IPS-15b (cell line): ENCODE data around the gene CTBP2.

Source experiments
- H3K27me3 ChIP-seq: one replicate; pipeline ENCODE4 v1.6.1; 2013; ENCODE audit warnings: low read length; ENCODE audit not compliant: control insufficient read depth, insufficient read depth
- H3K36me3 ChIP-seq: one replicate; pipeline ENCODE4 v1.6.1; 2013; ENCODE audit warnings: low read length; ENCODE audit not compliant: control insufficient read depth, insufficient read depth
- H3K4me1 ChIP-seq: one replicate; pipeline ENCODE4 v1.6.1; 2013; ENCODE audit warnings: mild to moderate bottlenecking, low read length; ENCODE audit not compliant: control insufficient read depth, insufficient read depth
- H3K4me3 ChIP-seq: one replicate; pipeline ENCODE4 v1.5.1; 2013; ENCODE audit warnings: low read depth, low read length
- H3K9ac ChIP-seq: one replicate; pipeline ENCODE4 v1.6.1; 2013; ENCODE audit warnings: low read depth, mild to moderate bottlenecking, low read length
- H3K9me3 ChIP-seq: one replicate; pipeline ENCODE4 v1.6.1; 2013; ENCODE audit warnings: mild to moderate bottlenecking, low read length; ENCODE audit not compliant: control insufficient read depth, insufficient read depth

Gene CTBP2

GRCh38 chr10:125177641-125178640 is 17.6 kb upstream of the CTBP2 start:
- no peak overlapping the region for H3K4me3 ChIP-seq
- no peaks in the 10 kb centered on the region for H3K9me3 ChIP-seq
- no peak overlapping the region for H3K9ac ChIP-seq
- no peaks in the 10 kb centered on the region for H3K27me3 ChIP-seq
- H3K4me1 ChIP-seq, result peaks cover 8% of the 10 kb centered on the region
- no peaks in the 10 kb centered on the region for H3K36me3 ChIP-seq

DNA sequence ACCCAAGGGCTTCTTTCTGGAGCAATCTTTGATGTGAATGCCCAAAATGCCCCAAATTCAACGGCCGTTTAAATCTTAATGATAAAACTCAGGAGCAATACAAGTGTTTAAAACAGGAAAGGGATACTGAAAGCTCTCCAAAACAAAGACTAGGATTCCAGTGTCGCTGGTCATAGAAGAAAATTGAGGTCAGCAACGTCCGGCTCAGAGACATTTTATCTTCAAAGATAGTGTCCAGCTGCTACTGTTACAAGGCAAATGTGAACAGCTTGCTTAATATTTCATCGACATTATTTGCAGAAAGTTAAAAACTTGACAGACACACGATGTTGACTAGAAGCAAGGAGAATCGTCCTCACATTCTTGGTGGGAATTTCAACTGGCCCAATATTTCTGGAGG is 15.4 kb upstream of the CTBP2 start:
- no peak overlapping the region for H3K9ac ChIP-seq
- H3K4me1 ChIP-seq, result peaks cover 8% of the 10 kb centered on the region
- H3K9me3 ChIP-seq, result no peaks in the 10 kb centered on the region
- no peaks in the 10 kb centered on the region for H3K36me3 ChIP-seq
- H3K27me3 ChIP-seq, result no peaks in the 10 kb centered on the region
- H3K4me3 ChIP-seq, result no peak overlapping the region

DNA sequence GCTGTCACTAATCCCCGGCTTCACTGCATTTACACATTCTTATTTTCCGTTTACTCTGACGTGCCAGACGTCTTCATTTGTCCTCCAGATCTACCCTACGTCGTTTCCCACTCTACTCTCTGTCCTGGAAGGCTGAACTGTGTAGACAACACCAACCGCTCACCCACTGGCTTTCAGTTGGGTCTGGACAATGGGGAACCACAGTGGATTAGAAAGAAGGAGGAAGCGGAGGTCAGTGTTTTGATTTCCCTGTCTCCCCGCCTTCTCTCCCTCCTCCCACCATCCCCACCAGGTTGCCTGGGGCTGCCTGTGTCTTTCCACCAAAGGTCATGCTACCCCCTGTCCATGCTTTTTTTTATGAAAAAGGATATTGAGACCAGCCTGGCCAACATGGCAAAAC is 14.0 kb upstream of the CTBP2 start:
- Histone ChIP-seq H3K4me3 (no peak overlapping the region), H3K4me1 (peaks cover 8% of the 10 kb centered on the region), H3K27me3 (no peaks in the 10 kb centered on the region), H3K36me3 (no peaks in the 10 kb centered on the region), H3K9ac (no peak overlapping the region), H3K9me3 (no peaks in the 10 kb centered on the region)

GRCh38 chr10:125172694-125173093 is 12.3 kb upstream of the CTBP2 start:
- no peak overlapping the region for H3K9ac ChIP-seq
- H3K9me3 ChIP-seq, result no peaks in the 10 kb centered on the region
- H3K36me3 ChIP-seq, result no peaks in the 10 kb centered on the region
- no peaks in the 10 kb centered on the region for H3K27me3 ChIP-seq
- H3K4me3 ChIP-seq, result no peak overlapping the region
- H3K4me1 ChIP-seq, result peaks cover 8% of the 10 kb centered on the region

- no peak overlapping the region for H3K9ac ChIP-seq
- H3K9me3 ChIP-seq, result no peaks in the 10 kb centered on the region
- no peaks in the 10 kb centered on the region for H3K27me3 ChIP-seq
- no peaks in the 10 kb centered on the region for H3K36me3 ChIP-seq
- H3K4me3 ChIP-seq, result no peak overlapping the region
- peaks cover 8% of the 10 kb centered on the region for H3K4me1 ChIP-seq
These were observed 11.3 kb upstream of the CTBP2 start for GRCh38 chr10:125171402-125172306.

GRCh38 chr10:125169915-125170314 is 9.6 kb upstream of the CTBP2 start:
- Histone ChIP-seq H3K9ac (no peak overlapping the region), H3K27me3 (no peaks in the 10 kb centered on the region), H3K4me3 (no peak overlapping the region), H3K4me1 (peaks cover 4% of the 10 kb centered on the region), H3K9me3 (no peaks in the 10 kb centered on the region), H3K36me3 (no peaks in the 10 kb centered on the region)

DNA sequence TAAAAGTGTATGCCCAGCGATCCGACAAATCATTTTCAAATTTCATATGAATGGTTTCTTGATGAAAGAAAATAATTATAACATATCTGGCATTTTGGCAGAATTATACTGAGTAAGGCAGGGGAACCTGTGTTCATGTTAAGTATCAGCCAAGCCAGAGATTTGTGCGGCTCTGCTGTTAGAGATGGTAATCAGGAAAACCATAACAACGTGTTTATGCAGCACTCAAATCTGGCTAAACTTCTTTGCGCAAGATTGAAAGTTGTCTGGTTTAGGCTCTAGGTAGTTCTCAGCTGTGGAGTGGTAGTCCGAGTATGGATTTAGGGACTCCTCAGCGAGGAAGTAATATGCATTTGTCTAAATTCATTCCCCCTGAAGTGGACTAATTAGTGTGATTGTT is 8.9 kb upstream of the CTBP2 start:
- H3K27me3 ChIP-seq, result no peaks in the 10 kb centered on the region
- no peaks in the 10 kb centered on the region for H3K9me3 ChIP-seq
- no peak overlapping the region for H3K4me3 ChIP-seq
- peaks cover 3% of the 10 kb centered on the region for H3K4me1 ChIP-seq
- no peaks in the 10 kb centered on the region for H3K36me3 ChIP-seq
- H3K9ac ChIP-seq, result no peak overlapping the region

- no peaks in the 10 kb centered on the region for H3K9me3 ChIP-seq
- H3K9ac ChIP-seq, result no peak overlapping the region
- H3K4me1 ChIP-seq, result peaks cover 4% of the 10 kb centered on the region
- H3K4me3 ChIP-seq, result no peak overlapping the region
- no peaks in the 10 kb centered on the region for H3K27me3 ChIP-seq
- H3K36me3 ChIP-seq, result no peaks in the 10 kb centered on the region
These were observed 6.3 kb upstream of the CTBP2 start for GRCh38 chr10:125166658-125167057.

DNA sequence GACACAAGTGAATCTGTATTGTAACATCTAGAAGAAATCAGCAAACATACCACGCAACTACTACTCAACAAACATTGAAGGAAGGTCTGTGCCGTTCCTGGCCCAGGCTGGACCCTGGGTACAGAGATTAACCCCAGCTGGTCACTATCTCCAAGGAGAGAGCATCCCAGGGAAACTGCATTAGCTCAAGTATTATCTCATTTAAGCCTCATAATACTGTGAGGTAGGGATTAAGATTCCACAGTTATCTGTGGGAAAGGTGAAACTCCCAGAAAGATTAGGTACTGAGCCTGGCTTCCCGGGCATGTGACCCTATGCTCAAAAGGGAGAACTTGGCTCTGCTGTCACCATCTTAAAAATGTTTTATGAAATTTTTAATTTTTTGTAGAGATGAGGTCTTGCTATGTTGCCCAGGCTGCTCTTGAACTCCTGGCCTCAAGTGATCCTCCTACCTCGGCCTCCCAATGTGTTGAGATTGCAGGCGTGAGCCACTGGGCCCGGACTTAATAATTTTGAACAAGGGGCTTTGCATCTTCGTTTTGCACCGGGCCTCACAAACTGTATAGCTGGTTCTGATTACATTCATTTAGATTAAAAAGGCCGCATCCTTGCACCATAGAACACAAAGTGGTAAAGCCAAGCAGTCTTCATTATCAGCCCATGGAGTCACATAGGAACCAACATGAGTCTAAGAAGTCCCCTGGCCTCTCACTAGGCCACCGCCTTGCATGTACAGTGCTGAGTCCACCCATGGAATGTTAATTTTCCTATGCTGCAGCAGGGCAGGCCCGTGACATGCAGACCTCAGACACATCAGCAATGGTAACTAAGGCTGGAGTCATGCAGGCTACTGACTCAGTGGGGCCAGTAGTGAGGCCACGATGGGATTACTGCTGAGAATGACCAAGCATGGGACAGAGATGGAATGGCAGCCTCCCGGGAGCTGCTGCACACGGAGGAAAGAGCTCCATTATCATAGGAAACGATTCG is 5.5 kb upstream of the CTBP2 start:
- Histone ChIP-seq H3K27me3 (no peaks in the 10 kb centered on the region), H3K4me3 (no peak overlapping the region), H3K36me3 (no peaks in the 10 kb centered on the region), H3K4me1 (peaks cover 4% of the 10 kb centered on the region), H3K9me3 (no peaks in the 10 kb centered on the region), H3K9ac (no peak overlapping the region)

DNA sequence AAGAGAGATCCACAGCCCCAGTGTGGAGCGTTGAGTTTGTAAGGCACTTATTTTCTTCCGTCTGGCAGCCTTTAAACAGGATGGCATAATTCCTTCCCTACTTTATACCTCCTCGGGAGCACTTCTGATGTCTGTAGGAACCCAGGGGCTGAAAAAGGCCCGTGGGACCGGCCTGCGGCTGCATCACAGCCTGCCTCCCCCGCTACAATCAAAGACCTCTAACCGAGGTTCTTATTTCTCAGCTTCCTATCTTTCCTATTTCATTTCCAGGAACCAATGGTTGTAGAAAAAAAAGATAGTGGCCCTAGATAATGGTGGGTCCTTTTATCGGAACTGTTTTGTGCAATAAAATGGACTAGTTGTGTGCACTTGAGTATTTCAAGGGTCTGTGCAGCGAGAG is 4.1 kb upstream of the CTBP2 start:
- Histone ChIP-seq H3K27me3 (no peaks in the 10 kb centered on the region), H3K9me3 (no peaks in the 10 kb centered on the region), H3K4me1 (peaks cover 4% of the 10 kb centered on the region), H3K36me3 (no peaks in the 10 kb centered on the region), H3K9ac (no peak overlapping the region), H3K4me3 (no peak overlapping the region)

DNA sequence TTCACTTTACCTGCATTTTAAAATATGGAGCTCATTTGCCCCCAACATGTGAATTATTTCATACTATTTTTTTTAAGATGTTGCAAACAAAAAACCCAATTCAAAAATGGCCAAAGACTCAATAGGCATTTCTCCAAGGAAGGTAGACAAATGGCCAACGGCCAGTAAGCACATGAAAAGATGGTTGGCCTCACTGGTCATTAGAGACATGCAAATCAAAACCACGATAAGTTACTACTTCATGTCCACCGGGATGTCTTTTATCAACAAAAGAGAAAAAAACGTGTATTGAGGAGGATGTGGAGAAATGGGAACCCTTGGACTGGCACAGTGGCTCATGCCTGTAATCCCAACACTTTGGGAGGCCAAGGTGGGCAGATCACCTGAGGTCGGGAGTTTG is 3.4 kb upstream of the CTBP2 start:
- H3K4me1 ChIP-seq, result peaks cover 4% of the 10 kb centered on the region
- H3K9ac ChIP-seq, result no peak overlapping the region
- H3K27me3 ChIP-seq, result no peaks in the 10 kb centered on the region
- no peaks in the 10 kb centered on the region for H3K9me3 ChIP-seq
- H3K4me3 ChIP-seq, result no peak overlapping the region
- no peaks in the 10 kb centered on the region for H3K36me3 ChIP-seq
